Endothelial cell (in vitro differentiated cells): Measurements from ENCODE around the gene PPP1R18. TPM values are rescaled to one million over a fixed set of nuclear protein-coding genes. Genes with fewer than 3 reads are reported as not detected.
"Not testable (repeated sequence)": the region's sequence is repeated elsewhere in the genome, so short reads cannot be mapped to it uniquely, and the experiment has no call there.

Experiments
- DNase-seq: peaks from one replicate; pipeline ENCODE4 v3.0.0; 2021; ENCODE audit warnings: low spot score
- H3K27ac Mint-ChIP-seq: one replicate; pipeline ENCODE4 v1.8.0; 2021; ENCODE audit warnings: mixed read lengths, inconsistent platforms; ENCODE audit not compliant: unreplicated experiment
- H3K27me3 Mint-ChIP-seq: one replicate; pipeline ENCODE4 v1.8.0; 2021; ENCODE audit warnings: mild to moderate bottlenecking, moderate library complexity, mixed read lengths, inconsistent platforms; ENCODE audit not compliant: unreplicated experiment
- H3K36me3 Mint-ChIP-seq: one replicate; pipeline ENCODE4 v1.8.0; 2021; ENCODE audit warnings: mild to moderate bottlenecking, low read depth, mixed read lengths, inconsistent platforms; ENCODE audit not compliant: unreplicated experiment
- H3K4me1 Mint-ChIP-seq: one replicate; pipeline ENCODE4 v1.8.0; 2021; ENCODE audit warnings: mild to moderate bottlenecking, mixed read lengths, inconsistent platforms; ENCODE audit not compliant: unreplicated experiment
- H3K4me3 Mint-ChIP-seq: one replicate; pipeline ENCODE4 v1.8.0; 2021; ENCODE audit warnings: mild to moderate bottlenecking, mixed read lengths, inconsistent platforms; ENCODE audit not compliant: unreplicated experiment
- H3K9me3 Mint-ChIP-seq: one replicate; pipeline ENCODE4 v1.8.0; 2021; ENCODE audit warnings: mixed read lengths, inconsistent platforms; ENCODE audit not compliant: unreplicated experiment
- total RNA-seq: library from RNA; stranded (reverse); fragmentation: NEBNext Ultra II Directional; extraction: Animal tissue kit (Norgen Biotek cat#: 25700); gene quantifications from one replicate; pipeline ENCODE4 v1.2.1, GENCODE V29; 2021; ENCODE audit not compliant: unreplicated experiment
- TF ChIP-seq, protein P1 (sequence below): fragments of 200-600 bp; sonication (generic); IDR thresholded peaks from one replicate; pipeline ENCODE4 v1.5.0; 2021; ENCODE audit warnings: antibody characterized with exemption; ENCODE audit not compliant: unreplicated experiment

PPP1R18 gene
- total RNA-seq, 1 donor from 2014 or later = 285 TPM

DNA sequence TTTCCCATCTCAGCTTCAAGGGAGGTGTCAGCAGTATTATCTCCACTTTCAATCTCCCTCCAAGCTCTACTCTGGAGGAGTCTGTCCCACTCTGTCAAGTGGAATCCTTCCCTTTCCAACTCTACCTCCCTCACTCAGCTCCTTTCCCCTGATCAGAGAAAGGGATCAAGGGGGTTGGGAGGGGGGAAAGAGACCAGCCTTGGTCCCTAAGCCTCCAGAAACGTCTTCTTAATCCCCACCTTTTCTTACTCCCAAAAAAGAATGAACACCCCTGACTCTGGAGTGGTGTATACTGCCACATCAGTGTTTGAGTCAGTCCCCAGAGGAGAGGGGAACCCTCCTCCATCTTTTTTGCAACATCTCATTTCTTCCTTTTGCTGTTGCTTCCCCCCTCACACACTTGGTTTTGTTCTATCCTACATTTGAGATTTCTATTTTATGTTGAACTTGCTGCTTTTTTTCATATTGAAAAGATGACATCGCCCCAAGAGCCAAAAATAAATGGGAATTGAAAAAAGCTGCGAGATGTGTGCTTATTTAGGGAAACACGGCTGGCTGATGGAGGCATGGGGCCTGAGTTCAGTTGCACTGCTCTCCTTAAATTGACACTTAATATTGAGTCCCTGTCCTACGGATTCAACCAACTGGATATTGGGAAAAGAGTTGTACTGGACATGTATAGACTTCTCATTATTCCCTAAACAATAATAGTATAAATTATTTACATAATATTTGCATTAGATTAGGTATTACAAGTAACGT is 38.6 kb upstream of the PPP1R18 start:
- Mint-ChIP-seq H3K4me3 (peak overlapping the region; percentile 85), H3K9me3 (no peaks in the 10 kb centered on the region), H3K27me3 (peaks cover 26% of the 10 kb centered on the region), H3K36me3 (peaks cover 56% of the 10 kb centered on the region), H3K4me1 (peaks cover 36% of the 10 kb centered on the region), H3K27ac (peak overlapping the region; percentile 48)
- DNase-seq = no peak
- TF ChIP-seq, protein P1, sequence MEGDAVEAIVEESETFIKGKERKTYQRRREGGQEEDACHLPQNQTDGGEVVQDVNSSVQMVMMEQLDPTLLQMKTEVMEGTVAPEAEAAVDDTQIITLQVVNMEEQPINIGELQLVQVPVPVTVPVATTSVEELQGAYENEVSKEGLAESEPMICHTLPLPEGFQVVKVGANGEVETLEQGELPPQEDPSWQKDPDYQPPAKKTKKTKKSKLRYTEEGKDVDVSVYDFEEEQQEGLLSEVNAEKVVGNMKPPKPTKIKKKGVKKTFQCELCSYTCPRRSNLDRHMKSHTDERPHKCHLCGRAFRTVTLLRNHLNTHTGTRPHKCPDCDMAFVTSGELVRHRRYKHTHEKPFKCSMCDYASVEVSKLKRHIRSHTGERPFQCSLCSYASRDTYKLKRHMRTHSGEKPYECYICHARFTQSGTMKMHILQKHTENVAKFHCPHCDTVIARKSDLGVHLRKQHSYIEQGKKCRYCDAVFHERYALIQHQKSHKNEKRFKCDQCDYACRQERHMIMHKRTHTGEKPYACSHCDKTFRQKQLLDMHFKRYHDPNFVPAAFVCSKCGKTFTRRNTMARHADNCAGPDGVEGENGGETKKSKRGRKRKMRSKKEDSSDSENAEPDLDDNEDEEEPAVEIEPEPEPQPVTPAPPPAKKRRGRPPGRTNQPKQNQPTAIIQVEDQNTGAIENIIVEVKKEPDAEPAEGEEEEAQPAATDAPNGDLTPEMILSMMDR = no peak

DNA sequence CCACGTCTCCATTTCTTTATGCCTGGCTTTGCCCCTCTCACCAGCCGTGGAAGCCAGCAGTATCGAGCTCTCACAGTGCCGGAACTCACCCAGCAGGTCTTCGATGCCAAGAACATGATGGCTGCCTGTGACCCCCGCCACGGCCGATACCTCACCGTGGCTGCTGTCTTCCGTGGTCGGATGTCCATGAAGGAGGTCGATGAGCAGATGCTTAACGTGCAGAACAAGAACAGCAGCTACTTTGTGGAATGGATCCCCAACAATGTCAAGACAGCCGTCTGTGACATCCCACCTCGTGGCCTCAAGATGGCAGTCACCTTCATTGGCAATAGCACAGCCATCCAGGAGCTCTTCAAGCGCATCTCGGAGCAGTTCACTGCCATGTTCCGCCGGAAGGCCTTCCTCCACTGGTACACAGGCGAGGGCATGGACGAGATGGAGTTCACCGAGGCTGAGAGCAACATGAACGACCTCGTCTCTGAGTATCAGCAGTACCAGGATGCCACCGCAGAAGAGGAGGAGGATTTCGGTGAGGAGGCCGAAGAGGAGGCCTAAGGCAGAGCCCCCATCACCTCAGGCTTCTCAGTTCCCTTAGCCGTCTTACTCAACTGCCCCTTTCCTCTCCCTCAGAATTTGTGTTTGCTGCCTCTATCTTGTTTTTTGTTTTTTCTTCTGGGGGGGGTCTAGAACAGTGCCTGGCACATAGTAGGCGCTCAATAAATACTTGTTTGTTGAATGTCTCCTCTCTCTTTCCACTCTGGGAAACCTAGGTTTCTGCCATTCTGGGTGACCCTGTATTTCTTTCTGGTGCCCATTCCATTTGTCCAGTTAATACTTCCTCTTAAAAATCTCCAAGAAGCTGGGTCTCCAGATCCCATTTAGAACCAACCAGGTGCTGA is 37.6 kb upstream of the PPP1R18 start:
- H3K27ac Mint-ChIP-seq = peak overlapping the region; percentile 49
- H3K27me3 Mint-ChIP-seq = peaks cover 24% of the 10 kb centered on the region
- H3K36me3 Mint-ChIP-seq = peaks cover 58% of the 10 kb centered on the region
- peaks cover 40% of the 10 kb centered on the region for H3K4me1 Mint-ChIP-seq
- DNase-seq, H3K9me3 Mint-ChIP-seq: not testable (repeated sequence)
- peak overlapping the region; percentile 99 for H3K4me3 Mint-ChIP-seq

DNA sequence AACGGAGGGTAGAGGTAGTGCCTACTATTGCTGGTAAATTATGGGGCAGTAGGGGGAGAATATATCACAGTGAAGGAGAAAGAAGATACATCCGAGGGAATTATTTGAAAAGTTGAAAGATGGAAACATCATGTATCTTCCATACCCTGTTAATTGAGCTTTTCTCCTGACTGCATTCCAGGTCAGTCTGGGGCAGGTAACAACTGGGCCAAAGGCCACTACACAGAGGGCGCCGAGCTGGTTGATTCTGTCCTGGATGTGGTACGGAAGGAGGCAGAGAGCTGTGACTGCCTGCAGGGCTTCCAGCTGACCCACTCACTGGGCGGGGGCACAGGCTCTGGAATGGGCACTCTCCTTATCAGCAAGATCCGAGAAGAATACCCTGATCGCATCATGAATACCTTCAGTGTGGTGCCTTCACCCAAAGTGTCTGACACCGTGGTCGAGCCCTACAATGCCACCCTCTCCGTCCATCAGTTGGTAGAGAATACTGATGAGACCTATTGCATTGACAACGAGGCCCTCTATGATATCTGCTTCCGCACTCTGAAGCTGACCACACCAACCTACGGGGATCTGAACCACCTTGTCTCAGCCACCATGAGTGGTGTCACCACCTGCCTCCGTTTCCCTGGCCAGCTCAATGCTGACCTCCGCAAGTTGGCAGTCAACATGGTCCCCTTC is 36.9 kb upstream of the PPP1R18 start:
- Mint-ChIP-seq H3K27me3 (peaks cover 24% of the 10 kb centered on the region), H3K27ac (peak overlapping the region; percentile 49), H3K4me1 (peaks cover 44% of the 10 kb centered on the region), H3K36me3 (peaks cover 58% of the 10 kb centered on the region), H3K4me3 (peak overlapping the region; percentile 99)
- not testable (repeated sequence) for DNase-seq, H3K9me3 Mint-ChIP-seq

DNA sequence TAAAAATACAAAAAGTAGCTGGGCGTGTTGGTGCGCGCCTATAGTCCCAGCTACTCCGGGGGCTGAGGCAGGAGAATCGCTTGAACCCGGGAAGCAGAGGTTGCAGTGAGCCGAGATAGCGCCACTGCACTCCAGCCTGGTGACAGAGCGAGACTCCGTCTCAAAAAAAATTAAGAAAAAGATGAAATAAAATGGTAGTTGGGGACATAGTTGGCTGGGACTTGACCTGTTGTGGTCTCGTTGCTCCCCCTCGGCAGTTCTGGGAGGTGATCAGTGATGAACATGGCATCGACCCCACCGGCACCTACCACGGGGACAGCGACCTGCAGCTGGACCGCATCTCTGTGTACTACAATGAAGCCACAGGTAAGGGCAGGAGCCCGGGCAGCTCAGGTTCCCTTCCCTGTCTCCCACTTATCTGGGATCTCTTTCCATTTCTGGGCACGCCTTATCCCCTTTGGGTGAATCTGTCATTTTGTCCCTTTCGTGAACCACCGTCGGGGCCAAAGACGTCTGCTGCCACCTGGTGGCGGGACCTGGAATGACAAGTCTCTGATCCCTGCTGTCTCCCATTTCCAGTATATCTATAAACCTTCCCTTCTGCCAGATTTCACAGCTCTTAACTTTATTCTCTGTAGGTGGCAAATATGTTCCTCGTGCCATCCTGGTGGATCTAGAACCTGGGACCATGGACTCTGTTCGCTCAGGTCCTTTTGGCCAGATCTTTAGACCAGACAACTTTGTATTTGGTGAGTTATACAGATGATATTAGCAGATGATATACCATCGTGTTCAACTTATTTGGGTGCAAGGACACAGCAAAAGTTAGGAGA is 36.1 kb upstream of the PPP1R18 start:
- peak; percentile 80 for DNase-seq
- TF ChIP-seq, protein P1 = peak; percentile 99
- Mint-ChIP-seq H3K36me3 (peaks cover 54% of the 10 kb centered on the region), H3K9me3 (no peaks in the 10 kb centered on the region), H3K4me3 (peak overlapping the region; percentile 99), H3K27ac (peak overlapping the region; percentile 53), H3K27me3 (peaks cover 22% of the 10 kb centered on the region), H3K4me1 (peaks cover 47% of the 10 kb centered on the region)

DNA sequence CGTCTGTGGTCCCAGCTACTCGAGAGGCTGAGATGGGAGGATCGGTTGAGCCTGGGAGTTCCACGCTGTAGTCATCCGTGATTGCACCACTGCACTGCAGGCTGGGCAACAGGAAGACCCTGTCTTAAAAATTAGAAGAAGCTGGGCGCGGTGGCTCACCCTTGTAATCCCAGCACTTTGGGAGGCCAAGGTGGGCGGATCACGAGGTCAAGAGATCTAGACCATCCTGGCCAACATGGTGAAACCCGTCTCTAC is 35.5 kb upstream of the PPP1R18 start:
- peaks cover 22% of the 10 kb centered on the region for H3K27me3 Mint-ChIP-seq
- not testable (repeated sequence) for H3K9me3 Mint-ChIP-seq, DNase-seq
- H3K36me3 Mint-ChIP-seq = peaks cover 54% of the 10 kb centered on the region
- H3K27ac Mint-ChIP-seq = peak overlapping the region; percentile 53
- peaks cover 51% of the 10 kb centered on the region for H3K4me1 Mint-ChIP-seq
- H3K4me3 Mint-ChIP-seq = peak overlapping the region; percentile 99
